CD4-positive, alpha-beta T cell treated with Interleukin-4 for 4 hours (primary cell): Measurements from ENCODE around the gene KAT6B.

Experiments used
- DNase-seq: peaks from one replicate; pipeline ENCODE4 v3.0.0-alpha.2; 2020

Gene KAT6B

DNA sequence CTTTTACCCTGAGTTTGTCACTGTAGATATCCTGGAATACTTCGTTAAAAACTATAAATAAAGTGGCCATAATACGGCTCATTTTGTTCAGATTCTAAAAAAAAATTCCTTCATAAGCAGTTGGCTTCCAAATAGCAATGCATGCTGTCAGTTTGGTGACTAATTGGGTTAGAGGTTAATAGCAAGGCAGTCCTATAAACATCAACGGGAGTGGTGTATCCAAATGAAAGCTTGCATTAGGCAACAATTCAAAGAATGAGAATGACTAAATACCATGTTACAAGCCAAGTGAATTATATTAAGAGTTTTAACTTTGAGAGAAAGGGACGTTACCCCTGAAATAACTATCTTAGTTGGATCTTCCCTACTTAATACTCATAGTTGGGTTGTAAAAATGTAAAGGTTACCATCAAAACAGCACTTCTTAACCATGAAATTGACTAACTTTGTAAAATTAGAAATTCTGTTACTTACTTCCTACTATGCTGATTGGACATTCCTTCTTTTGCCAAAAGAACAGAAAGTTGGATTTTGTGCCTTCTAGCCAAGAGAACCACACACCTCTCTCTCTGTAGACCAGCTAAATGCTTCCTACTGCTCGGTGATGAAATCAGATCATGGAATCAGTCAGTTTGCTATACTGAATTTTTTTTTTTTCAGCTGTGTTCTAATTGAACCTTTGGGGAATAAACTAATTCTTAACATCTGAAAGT lies 98.0 kb downstream of the KAT6B start:
- no peak for DNase-seq

- no peak for DNase-seq
These were observed 98.9 kb downstream of the KAT6B start for GRCh38 chr10:74925291-74925690.

- no peak for DNase-seq
These were observed 99.3 kb downstream of the KAT6B start for GRCh38 chr10:74925708-74926107.

- DNase-seq = no peak
These were observed 100.6 kb downstream of the KAT6B start for GRCh38 chr10:74926791-74927585.

- DNase-seq = no peak
These were observed 101.3 kb downstream of the KAT6B start for GRCh38 chr10:74927701-74928100.

GRCh38 chr10:74928742-74929191 lies 102.4 kb downstream of the KAT6B start:
- no peak for DNase-seq

DNA sequence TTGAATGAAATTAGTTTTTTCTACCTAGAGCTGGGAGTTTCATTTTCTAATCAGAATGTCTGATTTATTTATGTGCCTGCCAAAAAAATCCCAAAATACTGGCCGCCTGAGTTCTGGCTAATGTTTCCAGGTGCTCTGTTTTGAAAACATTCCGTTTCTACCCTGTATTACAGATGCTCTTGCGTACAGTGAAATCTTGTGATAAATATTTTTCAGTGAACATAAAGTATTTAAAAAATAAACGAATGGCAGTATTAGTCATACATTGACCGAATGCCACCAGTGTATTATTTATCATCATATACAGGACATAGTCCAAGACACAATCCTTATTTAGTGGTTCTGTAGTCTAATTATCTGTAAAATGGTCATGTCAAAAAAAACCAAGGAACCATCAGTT lies 102.8 kb downstream of the KAT6B start:
- DNase-seq = no peak

- no peak for DNase-seq
These were observed 104.6 kb downstream of the KAT6B start for GRCh38 chr10:74930965-74931364.

- DNase-seq = no peak
These were observed 106.2 kb downstream of the KAT6B start for GRCh38 chr10:74932648-74933047.

DNA sequence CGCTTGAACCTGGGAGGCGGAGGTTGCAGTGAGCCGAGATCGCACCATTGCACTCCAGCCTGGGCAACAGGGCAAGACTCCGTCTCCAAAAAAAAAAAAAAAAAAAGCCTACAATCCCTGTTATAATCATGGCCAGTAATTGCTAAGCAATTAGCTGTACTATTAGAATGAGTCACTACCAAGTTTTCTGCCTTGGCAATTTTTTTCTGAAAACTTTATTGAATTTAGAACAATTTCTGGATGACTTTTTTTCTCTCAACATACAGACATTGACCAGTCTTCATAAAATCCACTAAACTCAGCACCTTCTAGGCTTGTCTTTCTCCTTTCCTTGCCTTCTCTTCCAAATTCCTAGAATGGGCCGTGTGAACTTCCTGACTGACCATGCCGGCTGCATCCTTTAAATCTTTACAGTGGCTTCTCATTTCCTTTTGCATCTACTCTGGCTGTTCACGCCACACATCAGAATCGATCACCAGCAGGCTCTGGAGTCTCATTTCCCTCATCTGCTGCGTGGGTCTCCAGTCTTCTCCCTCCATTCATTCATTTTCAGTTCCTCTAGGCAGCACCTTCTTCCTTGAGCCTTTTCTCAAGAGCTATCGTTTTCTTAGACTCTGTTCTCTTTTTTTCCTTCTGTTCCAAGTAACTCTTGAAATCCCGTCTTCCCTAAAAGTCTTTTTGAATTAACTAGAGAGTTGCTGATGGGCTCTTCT lies 107.9 kb downstream of the KAT6B start:
- DNase-seq = no peak

DNA sequence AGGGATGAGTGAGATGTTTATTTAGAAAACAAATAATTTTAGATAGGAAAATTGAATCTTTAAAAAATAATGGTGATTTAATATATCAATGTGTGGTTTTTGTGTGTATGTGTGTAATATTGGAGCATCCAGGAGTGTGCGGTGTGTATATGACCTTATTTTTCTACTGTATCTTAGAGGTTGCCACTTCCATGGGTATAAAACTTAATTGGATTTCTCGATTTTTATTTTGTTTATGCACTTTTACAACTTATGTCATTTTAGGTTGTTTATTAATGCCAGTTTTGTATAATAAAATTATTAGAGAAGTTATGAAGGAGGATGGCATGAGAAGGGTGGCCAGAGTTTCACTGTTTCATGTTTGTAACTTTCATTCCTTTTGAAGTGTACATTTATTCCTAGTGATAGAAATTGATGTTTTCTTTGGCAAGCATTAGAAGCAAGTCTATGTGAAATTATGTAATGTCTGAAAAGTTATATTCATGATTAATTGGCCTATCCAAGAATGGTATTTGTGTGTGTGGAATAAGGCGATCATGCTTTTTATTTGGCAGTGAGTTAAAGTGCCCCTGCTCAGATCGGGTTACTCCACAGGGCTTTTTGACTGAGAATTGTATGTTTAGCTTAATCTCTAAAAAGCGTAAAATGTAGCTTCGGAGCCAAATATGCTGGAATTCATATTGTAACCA lies 110.3 kb downstream of the KAT6B start:
- no peak for DNase-seq

GRCh38 chr10:74937266-74937856 lies 111.0 kb downstream of the KAT6B start:
- DNase-seq = no peak

- DNase-seq = no peak
These were observed 117.8 kb downstream of the KAT6B start for GRCh38 chr10:74944205-74944604.

- no peak for DNase-seq
These were observed 121.5 kb downstream of the KAT6B start for GRCh38 chr10:74947781-74948401.

GRCh38 chr10:74949034-74949832 lies 122.8 kb downstream of the KAT6B start:
- no peak for DNase-seq

GRCh38 chr10:74949843-74950765 lies 123.7 kb downstream of the KAT6B start:
- DNase-seq = no peak

- DNase-seq = no peak
These were observed 126.8 kb downstream of the KAT6B start for GRCh38 chr10:74953214-74953613.

DNA sequence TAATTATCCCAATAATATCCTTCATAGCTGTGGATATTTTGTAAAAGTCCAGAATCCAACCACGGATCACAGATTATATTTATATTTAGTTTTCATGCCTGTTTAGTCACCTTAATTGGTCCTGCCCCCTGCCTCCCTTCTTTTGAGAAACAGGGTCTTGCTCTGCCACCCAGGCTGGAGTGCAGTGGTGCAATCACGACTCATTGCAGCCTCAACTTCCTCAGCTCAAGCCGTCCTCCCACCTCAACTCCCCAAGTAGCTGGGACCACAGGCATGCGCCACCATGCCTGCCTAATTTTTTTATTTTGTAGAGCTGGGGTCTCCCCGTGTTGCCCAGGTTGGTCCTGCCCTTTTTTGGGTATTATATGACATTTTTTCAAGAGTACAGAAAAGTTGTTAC lies 129.4 kb downstream of the KAT6B start:
- DNase-seq = no peak

DNA sequence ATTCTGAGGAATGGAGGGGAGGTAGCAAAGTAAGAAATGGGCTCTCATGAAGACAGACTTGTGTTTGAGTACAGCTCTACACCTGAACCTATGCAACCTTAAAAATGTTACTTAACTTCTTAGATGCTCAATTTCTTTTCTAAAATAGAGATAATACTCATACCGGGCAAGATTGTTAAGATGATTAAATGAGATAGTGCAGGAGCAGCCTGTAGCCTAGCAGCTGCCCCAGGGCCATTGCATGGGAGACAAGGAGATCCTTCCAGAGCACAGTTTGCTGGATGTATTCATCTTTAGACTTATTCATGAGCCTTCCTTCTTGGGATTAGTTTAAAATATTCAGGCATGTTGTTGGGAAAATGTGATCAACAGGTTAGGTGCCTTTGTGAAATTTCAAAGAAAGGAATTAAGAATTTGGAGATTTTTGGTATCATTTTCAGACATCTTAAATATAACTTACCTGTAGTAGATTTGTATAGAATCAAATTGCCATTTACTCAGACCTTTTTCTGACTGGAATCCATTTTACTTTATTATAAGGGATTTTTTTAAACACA lies 130.2 kb downstream of the KAT6B start:
- no peak for DNase-seq
